KMS-11 (cell line): ENCODE data around the gene PNMT.

ENCODE experiments used
- H2AFZ ChIP-seq: fragments of 200-600 bp; sonication (generic); 2 replicates; pipeline ENCODE4 v1.6.1; 2016; ENCODE audit warnings: antibody characterized with exemption, mixed run types, low read depth
- H3K27ac ChIP-seq: fragments of 200-600 bp; sonication (generic); 2 replicates; pipeline ENCODE4 v1.6.1; 2016; ENCODE audit warnings: mild to moderate bottlenecking, mixed run types
- H3K27me3 ChIP-seq: fragments of 200-600 bp; sonication (generic); 2 replicates; pipeline ENCODE4 v1.6.1; 2017; ENCODE audit warnings: mild to moderate bottlenecking, low read depth, mixed run types, moderate library complexity; ENCODE audit not compliant: insufficient read depth
- H3K36me3 ChIP-seq: fragments of 200-600 bp; sonication (generic); 2 replicates; pipeline ENCODE4 v1.6.1; 2017; ENCODE audit warnings: mild to moderate bottlenecking, mixed run types; ENCODE audit not compliant: insufficient read depth
- H3K4me1 ChIP-seq: fragments of 200-600 bp; sonication (generic); 2 replicates; pipeline ENCODE4 v1.6.1; 2016; ENCODE audit warnings: mild to moderate bottlenecking, low read depth, mixed run types; ENCODE audit not compliant: poor library complexity, severe bottlenecking
- H3K4me2 ChIP-seq: fragments of 200-600 bp; sonication (generic); 2 replicates; pipeline ENCODE4 v1.7.0; 2016; ENCODE audit warnings: mild to moderate bottlenecking, mixed run types
- H3K4me3 ChIP-seq: fragments of 200-600 bp; sonication (generic); IDR thresholded peaks from 2 replicates; pipeline ENCODE4 v1.6.1; 2017; ENCODE audit warnings: low read depth, low read length, mixed read lengths; ENCODE audit not compliant: insufficient read depth
- H3K79me2 ChIP-seq: fragments of 200-600 bp; sonication (generic); 2 replicates; pipeline ENCODE4 v1.6.1; 2016; ENCODE audit warnings: low read depth, mixed run types; ENCODE audit not compliant: insufficient read depth
- H3K9ac ChIP-seq: fragments of 200-600 bp; sonication (generic); 2 replicates; pipeline ENCODE4 v1.6.1; 2016; ENCODE audit warnings: mild to moderate bottlenecking, mixed run types
- H4K20me1 ChIP-seq: fragments of 200-600 bp; sonication (generic); 2 replicates; pipeline ENCODE4 v1.6.1; 2016; ENCODE audit warnings: mild to moderate bottlenecking, mixed run types; ENCODE audit not compliant: insufficient read depth
- TF ChIP-seq, protein P1 (sequence below): fragments of 200-600 bp; sonication (generic); conservative IDR thresholded peaks from 2 replicates; pipeline ENCODE4 v1.6.1; 2017; ENCODE audit warnings: low read depth, mild to moderate bottlenecking, antibody characterized with exemption, low read length, moderate library complexity, mixed read lengths

Gene PNMT

DNA sequence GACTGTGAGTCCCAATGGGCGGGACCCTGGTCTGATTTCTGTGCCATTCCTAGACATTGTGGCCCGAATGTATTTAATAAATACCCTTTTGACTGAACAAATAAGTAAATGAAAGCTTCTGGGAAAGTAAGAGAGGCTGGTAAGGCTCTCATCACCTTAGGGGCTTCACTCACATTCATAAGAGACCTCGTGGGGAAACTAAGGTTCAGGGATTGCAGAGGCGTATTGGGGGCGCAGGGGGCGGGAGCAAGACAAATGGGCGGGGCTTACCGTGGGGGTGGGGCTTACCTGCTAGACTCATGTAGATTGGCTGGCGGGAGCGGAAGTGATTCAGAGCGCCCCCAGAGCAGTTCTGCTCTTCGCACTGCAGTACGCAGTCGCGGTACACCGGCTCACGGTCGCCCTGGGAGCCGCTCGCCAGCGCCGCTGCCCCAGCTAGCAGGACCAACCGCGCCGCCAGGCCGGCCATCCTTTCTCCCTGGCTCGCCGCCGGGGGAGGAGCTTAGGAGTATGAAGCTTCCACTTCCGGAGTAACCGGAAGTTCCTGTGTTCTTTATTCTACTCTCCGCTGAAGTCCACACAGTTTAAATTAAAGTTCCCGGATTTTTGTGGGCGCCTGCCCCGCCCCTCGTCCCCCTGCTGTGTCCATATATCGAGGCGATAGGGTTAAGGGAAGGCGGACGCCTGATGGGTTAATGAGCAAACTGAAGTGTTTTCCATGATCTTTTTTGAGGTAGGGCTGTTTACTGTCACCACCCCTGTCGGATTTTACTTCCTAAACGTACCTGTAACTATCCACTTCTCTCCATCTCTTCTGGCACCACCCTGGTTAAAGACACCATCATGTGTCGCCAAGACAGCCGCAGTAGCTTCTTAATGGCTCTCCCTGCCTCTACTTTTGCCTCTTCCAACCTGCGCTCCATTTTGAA, 19.6 kb downstream of the PNMT start, which contains the start of gene PGAP3:
TSS of gene PGAP3 (minus strand) at position 512 of the 929 bp plus-strand sequence. CDS start at position 469, 43 bp downstream.
- Histone ChIP-seq H3K79me2 (no peaks in the 10 kb centered on the region), H3K4me1 (peaks cover 16% of the 10 kb centered on the region), H3K4me3 (peak within 1 kb of the TSS; percentile 59), H3K9ac (peak within 1 kb of the TSS; percentile 46), H3K4me2 (peak within 1 kb of the TSS; percentile 86), H4K20me1 (no peaks in the 10 kb centered on the region), H2AFZ (peak within 1 kb of the TSS; percentile 72), H3K27ac (peak within 1 kb of the TSS; percentile 75), H3K36me3 (no peaks in the 10 kb centered on the region), H3K27me3 (no peaks in the 10 kb centered on the region)
- TF ChIP-seq, protein P1, sequence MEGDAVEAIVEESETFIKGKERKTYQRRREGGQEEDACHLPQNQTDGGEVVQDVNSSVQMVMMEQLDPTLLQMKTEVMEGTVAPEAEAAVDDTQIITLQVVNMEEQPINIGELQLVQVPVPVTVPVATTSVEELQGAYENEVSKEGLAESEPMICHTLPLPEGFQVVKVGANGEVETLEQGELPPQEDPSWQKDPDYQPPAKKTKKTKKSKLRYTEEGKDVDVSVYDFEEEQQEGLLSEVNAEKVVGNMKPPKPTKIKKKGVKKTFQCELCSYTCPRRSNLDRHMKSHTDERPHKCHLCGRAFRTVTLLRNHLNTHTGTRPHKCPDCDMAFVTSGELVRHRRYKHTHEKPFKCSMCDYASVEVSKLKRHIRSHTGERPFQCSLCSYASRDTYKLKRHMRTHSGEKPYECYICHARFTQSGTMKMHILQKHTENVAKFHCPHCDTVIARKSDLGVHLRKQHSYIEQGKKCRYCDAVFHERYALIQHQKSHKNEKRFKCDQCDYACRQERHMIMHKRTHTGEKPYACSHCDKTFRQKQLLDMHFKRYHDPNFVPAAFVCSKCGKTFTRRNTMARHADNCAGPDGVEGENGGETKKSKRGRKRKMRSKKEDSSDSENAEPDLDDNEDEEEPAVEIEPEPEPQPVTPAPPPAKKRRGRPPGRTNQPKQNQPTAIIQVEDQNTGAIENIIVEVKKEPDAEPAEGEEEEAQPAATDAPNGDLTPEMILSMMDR = no peak; the same call in 1 of the 2 replicates

- Histone ChIP-seq H3K9ac (peak overlapping the region; percentile 46; the same call in 1 of the 2 replicates), H3K27me3 (no peaks in the 10 kb centered on the region), H3K27ac (peak overlapping the region; percentile 75), H2AFZ (peak overlapping the region; percentile 72; the same call in 1 of the 2 replicates), H3K36me3 (no peaks in the 10 kb centered on the region), H3K4me1 (peaks cover 16% of the 10 kb centered on the region), H3K4me3 (peak overlapping the region; percentile 59), H3K4me2 (peak overlapping the region; percentile 86), H4K20me1 (no peaks in the 10 kb centered on the region), H3K79me2 (no peaks in the 10 kb centered on the region)
- TF ChIP-seq, protein P1 = peak; percentile 10
Observed at GRCh38 chr17:39688475-39688835, 20.2 kb downstream of the PNMT start.

DNA sequence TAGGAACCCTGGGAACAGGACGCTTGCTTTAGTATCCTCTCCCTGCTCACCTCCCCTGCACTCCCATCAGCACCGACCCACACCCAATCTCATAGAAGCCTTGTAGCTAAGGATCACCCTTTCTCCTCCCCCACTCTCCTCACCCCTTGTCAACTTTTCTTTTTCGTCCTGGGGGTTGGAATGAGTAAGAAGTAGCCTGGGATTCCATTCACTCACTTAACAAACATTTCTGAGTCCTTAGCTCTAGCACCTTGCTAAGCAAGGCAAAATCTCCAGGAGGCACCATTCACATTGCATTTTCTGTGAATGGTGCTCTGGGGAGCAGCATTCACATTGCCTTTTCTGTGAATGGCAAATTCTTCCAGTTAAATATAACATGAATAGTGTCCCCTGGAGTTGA, 20.7 kb downstream of the PNMT start:
- H4K20me1 ChIP-seq = no peaks in the 10 kb centered on the region
- no peaks in the 10 kb centered on the region for H3K27me3 ChIP-seq
- H3K4me2 ChIP-seq = peak overlapping the region; percentile 86
- H3K36me3 ChIP-seq = no peaks in the 10 kb centered on the region
- peaks cover 16% of the 10 kb centered on the region for H3K4me1 ChIP-seq
- peak overlapping the region; percentile 72; the same call in 1 of the 2 replicates for H2AFZ ChIP-seq
- peak overlapping the region; percentile 59 for H3K4me3 ChIP-seq
- no peak overlapping the region for H3K27ac ChIP-seq
- H3K9ac ChIP-seq = no peak overlapping the region; the same call in 1 of the 2 replicates
- no peaks in the 10 kb centered on the region for H3K79me2 ChIP-seq
- TF ChIP-seq, protein P1 = 0 out of 2 replicates have a peak, but pooled peaks have one; percentile 0

DNA sequence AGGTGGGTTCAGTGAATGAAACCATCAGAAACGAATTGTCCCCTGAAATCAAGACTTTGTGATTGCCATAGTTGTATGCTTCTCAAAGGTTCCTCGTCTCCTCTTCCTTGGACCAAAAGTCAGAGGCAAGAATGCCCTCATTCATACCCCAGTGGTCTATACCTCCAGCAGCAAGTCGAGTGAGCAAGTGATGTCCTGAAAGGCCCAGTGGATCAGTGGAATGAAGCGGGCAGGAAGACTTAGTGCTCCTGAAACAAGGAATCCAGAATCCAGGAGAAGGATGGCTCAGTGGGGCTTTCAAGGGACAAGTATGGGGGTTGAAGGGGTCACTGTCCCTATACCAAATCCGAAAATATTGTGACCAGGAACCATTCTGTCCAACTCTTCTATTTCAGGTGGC, 26.3 kb downstream of the PNMT start:
- H2AFZ ChIP-seq = no peak overlapping the region
- H3K4me1 ChIP-seq = no peaks in the 10 kb centered on the region
- H3K27me3 ChIP-seq = no peaks in the 10 kb centered on the region
- H3K4me2 ChIP-seq = no peak overlapping the region
- no peaks in the 10 kb centered on the region for H3K79me2 ChIP-seq
- TF ChIP-seq, protein P1 = no peak
- no peak overlapping the region for H3K4me3 ChIP-seq
- H3K9ac ChIP-seq = no peak overlapping the region
- no peaks in the 10 kb centered on the region for H4K20me1 ChIP-seq
- H3K36me3 ChIP-seq = no peaks in the 10 kb centered on the region
- H3K27ac ChIP-seq = no peak overlapping the region
